Testis (tissue), 3 donors: ENCODE data around the gene NRTN. TPM values are rescaled to one million over a fixed set of nuclear protein-coding genes. Genes with fewer than 3 reads are reported as not detected.

ENCODE experiments used
- DNase-seq: peaks from one replicate; pipeline ENCODE4 v3.0.0-alpha.2; 2019
- H3K27ac ChIP-seq, 2 donors: fragments of 200-600 bp; sonication (generic); one replicate each; pipeline ENCODE4 v1.5.1; 2019
- H3K27me3 ChIP-seq: fragments of 200-600 bp; sonication (generic); one replicate; pipeline ENCODE4 v1.5.1; 2019
- H3K36me3 ChIP-seq: fragments of 200-600 bp; sonication (generic); one replicate; pipeline ENCODE4 v1.5.1; 2017; ENCODE audit warnings: low read depth; ENCODE audit errors: missing control alignments
- H3K4me1 ChIP-seq: fragments of 200-600 bp; sonication (generic); one replicate; pipeline ENCODE4 v1.5.1; 2019
- H3K4me3 ChIP-seq, 2 donors: fragments of 200-600 bp; sonication (generic); one replicate each; pipeline ENCODE4 v1.5.1; 2017 to 2019
- H3K9me3 ChIP-seq: fragments of 200-600 bp; sonication (generic); one replicate; pipeline ENCODE4 v1.5.1; 2017
- CTCF ChIP-seq, 3 experiments: fragments of 450-650 bp in 2 of 3; fragments of 200-600 bp in 1 of 3; sonication (generic) in 1 of 3; IDR thresholded peaks; one replicate each; pipeline ENCODE4 v1.5.1; 2016 to 2019; ENCODE audit warnings: antibody characterized with exemption in 3 of 3, mild to moderate bottlenecking in 2 of 3, moderate library complexity in 1 of 3
- POLR2A ChIP-seq: fragments of 450-650 bp; IDR thresholded peaks from one replicate; pipeline ENCODE4 v1.6.1; 2017; ENCODE audit warnings: antibody characterized with exemption, mild to moderate bottlenecking, moderate library complexity
- WGBS, 2 donors: methylation state at CpG; one replicate each; pipeline ENCODE4 v1.1.5; 2018; 5-methylcytosine and 5-hydroxymethylcytosine counted together
- intact Hi-C: fragments of 100-400 bp; cut with DNase I; formaldehyde crosslinking; loops from one replicate; pipeline ENCODE4 v1.15.1; 2023; ENCODE audit warnings: low total_unique reads
- polyA plus RNA-seq: library from polyadenylated mRNA; stranded (reverse); fragments of 350-450 nt; fragmentation: Illumina TruSeq; extraction: RNeasy Lipid Tissue Mini Kit (QIAGEN cat#74804); gene quantifications from one replicate; pipeline ENCODE4 v1.2.3, GENCODE V29; 2014; ENCODE audit warnings: low read depth, low replicate concordance; ENCODE audit not compliant: insufficient read depth
- total RNA-seq, 2 donors: library from RNA; depleted of rRNA; stranded (reverse); fragments of >200 nt; gene quantifications; one replicate each; pipeline ENCODE4 v1.2.3, GENCODE V29; 2016

Gene NRTN
- total and polyA plus RNA-seq, 3 donors from 2014 or later, result 1.7 to 13.5 (median 6.5) TPM

- Histone ChIP-seq H3K4me3 (no peak overlapping the region), H3K27me3 (no peaks in the 10 kb centered on the region), H3K36me3 (no peaks in the 10 kb centered on the region), H3K27ac (no peak overlapping the region), H3K9me3 (no peaks in the 10 kb centered on the region), H3K4me1 (peaks cover 6% of the 10 kb centered on the region)
- no peak for TF ChIP-seq POLR2A
- TF ChIP-seq CTCF (IDR thresholded peaks at IDR 0.05), result no peak
- intact Hi-C loops, result loop anchor here (10.0 kb wide), 1 partner anchor 119 kb away; the partner anchor contains the start of genes NDUFA11 and VMAC
- 91 to 92% methylated on average over 25 to 37 of the region's 37 CpGs for WGBS, 2 donors
- DNase-seq, result no peak
Measured at GRCh38 chr19:5785423-5785822, 19.4 kb upstream of the NRTN start.

- intact Hi-C loops, result loop anchor here (10.0 kb wide), 1 partner anchor 118 kb away; the partner anchor contains the start of genes NDUFA11 and VMAC
- TF ChIP-seq POLR2A, result no peak
- TF ChIP-seq CTCF (IDR thresholded peaks at IDR 0.05), result no peak
- H3K27ac ChIP-seq, result no peak overlapping the region
- no peak overlapping the region for H3K4me3 ChIP-seq
- H3K27me3 ChIP-seq, result no peaks in the 10 kb centered on the region
- 88 to 89% methylated on average over 42 to 44 of the region's 44 CpGs for WGBS, 2 donors
- no peaks in the 10 kb centered on the region for H3K9me3 ChIP-seq
- no peaks in the 10 kb centered on the region for H3K36me3 ChIP-seq
- DNase-seq, result no peak
- peaks cover 6% of the 10 kb centered on the region for H3K4me1 ChIP-seq
Measured at GRCh38 chr19:5786593-5787408, 18.1 kb upstream of the NRTN start.

- no peak for DNase-seq
- WGBS, 2 donors, result 92 to 93% methylated on average over 23 to 39 of the region's 39 CpGs
- H3K27me3 ChIP-seq, result no peaks in the 10 kb centered on the region
- TF ChIP-seq POLR2A (no peak), CTCF (IDR thresholded peaks at IDR 0.05) (no peak)
- intact Hi-C loops, result loop anchor here (10.0 kb wide), 1 partner anchor 117 kb away; the partner anchor contains the start of genes NDUFA11 and VMAC
- H3K27ac ChIP-seq, result no peak overlapping the region
- no peaks in the 10 kb centered on the region for H3K36me3 ChIP-seq
- H3K4me1 ChIP-seq, result peaks cover 6% of the 10 kb centered on the region
- no peak overlapping the region for H3K4me3 ChIP-seq
- H3K9me3 ChIP-seq, result no peaks in the 10 kb centered on the region
Measured at GRCh38 chr19:5787409-5788182, 17.3 kb upstream of the NRTN start.

- TF ChIP-seq POLR2A (no peak), CTCF (IDR thresholded peaks at IDR 0.05) (no peak)
- intact Hi-C loops, result loop anchor here (10.0 kb wide), 1 partner anchor 116 kb away; the partner anchor contains the start of genes NDUFA11 and VMAC
- DNase-seq, result no peak
- no peak overlapping the region for H3K27ac ChIP-seq
- no peaks in the 10 kb centered on the region for H3K9me3 ChIP-seq
- H3K4me1 ChIP-seq, result peaks cover 6% of the 10 kb centered on the region
- 83 to 94% methylated on average over 5 of the region's 5 CpGs for WGBS, 2 donors
- H3K36me3 ChIP-seq, result no peaks in the 10 kb centered on the region
- no peaks in the 10 kb centered on the region for H3K27me3 ChIP-seq
- H3K4me3 ChIP-seq, result no peak overlapping the region
Measured at GRCh38 chr19:5788422-5788821, 16.4 kb upstream of the NRTN start.
